ENCODE measurements around the gene PLCB1.

DNA sequence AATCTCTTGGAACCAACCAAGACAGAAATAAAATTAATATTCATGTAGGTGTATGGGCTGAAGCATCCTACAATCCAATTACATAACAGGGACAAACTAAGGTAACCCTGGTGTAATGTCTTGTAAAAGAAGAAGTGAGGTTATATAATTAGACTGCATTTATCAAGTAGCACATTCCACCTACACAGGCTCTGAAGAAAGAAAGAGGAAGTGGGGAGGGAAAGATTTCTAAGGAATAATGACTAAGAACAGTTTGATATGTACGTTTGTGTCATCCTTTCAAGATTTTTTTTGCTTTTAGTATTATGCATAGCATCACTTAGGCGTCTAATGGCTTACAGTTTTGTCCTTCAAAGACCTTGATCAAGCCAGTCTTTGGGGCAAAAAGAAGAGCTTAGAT lies 139.7 kb downstream of the PLCB1 start:
- TF ChIP-seq CTCF (conservative IDR thresholded peaks at IDR 0.05 in 1 of 2, IDR thresholded peaks at IDR 0.05 in 1 of 2; ENCODE audit: extremely low read depth in 1 of 2, insufficient read depth in 1 of 2, low read depth in 1 of 2, low read length in 2 of 2) (no peak), EZH2 (IDR thresholded peaks at IDR 0.05; ENCODE audit: borderline replicate concordance, low read length) (no peak)
